GM23338 (cell line): Measurements from ENCODE around the gene SUB1. TPM values are rescaled to one million over a fixed set of nuclear protein-coding genes. Genes with fewer than 3 reads are reported as not detected.
A peak's percentile ranks its signal among the peaks of the same experiment; 100 is the strongest.

ENCODE experiments used
- ATAC-seq: fragments of 200-7000 bp; cut with Tn5 transposase; 3 replicates; pipeline ENCODE4 v1.9.1; 2020
- DNase-seq: peaks from one replicate; pipeline ENCODE4 v3.0.0-alpha.2; 2015; ENCODE audit warnings: low spot score
- H2AFZ ChIP-seq: fragments of 200-600 bp; sonication (generic); 2 replicates; pipeline ENCODE4 v1.8.0; 2016; ENCODE audit warnings: antibody characterized with exemption, mild to moderate bottlenecking, moderate library complexity
- H3F3A ChIP-seq: fragments of 200-600 bp; sonication (generic); replicated peaks from 2 replicates; pipeline ENCODE4 v1.8.0; 2017; ENCODE audit warnings: antibody characterized with exemption, mixed run types, low read depth
- H3K27ac ChIP-seq: fragments of 200-600 bp; sonication (generic); 2 replicates; pipeline ENCODE4 v1.6.1; 2016; ENCODE audit warnings: low read depth
- H3K27me3 ChIP-seq: fragments of 200-600 bp; sonication (generic); 2 replicates; pipeline ENCODE4 v1.8.0; 2016; ENCODE audit warnings: mild to moderate bottlenecking, mixed run types, moderate library complexity; ENCODE audit not compliant: insufficient read depth
- H3K36me3 ChIP-seq: fragments of 200-600 bp; sonication (generic); 2 replicates; pipeline ENCODE4 v1.8.0; 2016; ENCODE audit warnings: mild to moderate bottlenecking; ENCODE audit not compliant: insufficient read depth
- H3K4me1 ChIP-seq: fragments of 200-600 bp; sonication (generic); 2 replicates; pipeline ENCODE4 v1.8.0; 2016; ENCODE audit warnings: mild to moderate bottlenecking, moderate library complexity; ENCODE audit not compliant: insufficient read depth
- H3K4me2 ChIP-seq: fragments of 200-600 bp; sonication (generic); 2 replicates; pipeline ENCODE4 v1.7.1; 2017; ENCODE audit warnings: mixed run types
- H3K4me3 ChIP-seq: fragments of 200-600 bp; sonication (generic); 2 replicates; pipeline ENCODE4 v1.6.1; 2016; ENCODE audit warnings: mixed run types
- H3K79me2 ChIP-seq: fragments of 200-600 bp; sonication (generic); replicated peaks from 2 replicates; pipeline ENCODE4 v1.8.0; 2017; ENCODE audit warnings: mild to moderate bottlenecking; ENCODE audit not compliant: insufficient read depth
- H3K9me2 ChIP-seq: fragments of 200-600 bp; sonication (generic); 2 replicates; pipeline ENCODE4 v1.8.0; 2017; ENCODE audit not compliant: insufficient read depth
- H4K20me1 ChIP-seq: fragments of 200-600 bp; sonication (generic); replicated peaks from 2 replicates; pipeline ENCODE4 v1.8.0; 2017; ENCODE audit warnings: mild to moderate bottlenecking; ENCODE audit not compliant: insufficient read depth
- H3K27ac Mint-ChIP-seq: 2 replicates; pipeline ENCODE4 v1.8.0; 2020; ENCODE audit warnings: inconsistent platforms, mild to moderate bottlenecking, moderate library complexity, mixed read lengths
- H3K27me3 Mint-ChIP-seq: 3 replicates; pipeline ENCODE4 v1.8.0; 2022; ENCODE audit warnings: low read depth, mild to moderate bottlenecking, moderate library complexity, mixed read lengths, inconsistent platforms; ENCODE audit not compliant: insufficient read depth, poor library complexity
- H3K36me3 Mint-ChIP-seq: 3 replicates; pipeline ENCODE4 v1.8.0; 2021; ENCODE audit warnings: low read depth, mild to moderate bottlenecking, inconsistent platforms, moderate library complexity, mixed read lengths
- H3K4me1 Mint-ChIP-seq: 3 replicates; pipeline ENCODE4 v1.8.0; 2020; ENCODE audit warnings: mild to moderate bottlenecking, inconsistent platforms, mixed read lengths
- H3K4me3 Mint-ChIP-seq: 3 replicates; pipeline ENCODE4 v1.8.0; 2021; ENCODE audit warnings: moderate library complexity, mild to moderate bottlenecking, inconsistent platforms, mixed read lengths
- H3K9me3 Mint-ChIP-seq: 3 replicates; pipeline ENCODE4 v1.8.0; 2020; ENCODE audit warnings: moderate library complexity, mild to moderate bottlenecking, inconsistent platforms, mixed read lengths
- CREB1 ChIP-seq: fragments of 250-450 bp; sonication (Bioruptor Pico); IDR thresholded peaks from 2 replicates; pipeline ENCODE4 v1.5.0; 2020; ENCODE audit warnings: low read depth, mild to moderate bottlenecking, moderate library complexity
- EZH2 ChIP-seq: fragments of 200-600 bp; sonication (generic); IDR thresholded peaks from one replicate; pipeline ENCODE4 v1.8.0; 2017; ENCODE audit warnings: antibody characterized with exemption, mild to moderate bottlenecking, low read depth; ENCODE audit not compliant: unreplicated experiment
- EZH2phosphoT487 ChIP-seq: fragments of 200-600 bp; sonication (generic); IDR thresholded peaks from one replicate; pipeline ENCODE4 v1.8.1; 2018; ENCODE audit warnings: antibody characterized with exemption; ENCODE audit not compliant: unreplicated experiment
- NANOG ChIP-seq: IDR thresholded peaks from 2 replicates; pipeline ENCODE4 v1.6.1; 2016; ENCODE audit warnings: antibody characterized with exemption, borderline replicate concordance
- POLR2AphosphoS5 ChIP-seq: IDR thresholded peaks from 2 replicates; pipeline ENCODE4 v1.6.1; 2016; ENCODE audit warnings: antibody characterized with exemption, low read depth
- ZNF114 ChIP-seq: fragments of 250-450 bp; sonication (Bioruptor Pico); IDR thresholded peaks from 2 replicates; pipeline ENCODE4 v1.5.0; 2020; ENCODE audit warnings: mild to moderate bottlenecking, moderate library complexity
- ZNF331 ChIP-seq: fragments of 250-450 bp; sonication (Bioruptor Pico); IDR thresholded peaks from 2 replicates; pipeline ENCODE4 v1.5.0; 2020; ENCODE audit warnings: low read depth, mild to moderate bottlenecking, moderate library complexity
- polyA plus RNA-seq: library from polyadenylated mRNA; unstranded; fragments of >200 nt; fragmentation: Nextera tagmentation; extraction: Ambion mirVana; gene quantifications from 2 replicates; pipeline ENCODE4 v1.2.1, GENCODE V29; 2016
- total RNA-seq: library from RNA; depleted of rRNA; stranded (reverse); fragments of >200 nt; shearing (Covaris generic); gene quantifications from 2 replicates; pipeline ENCODE4 v1.2.3, GENCODE V29; 2014
- TF ChIP-seq, protein P1 (sequence below), 2 experiments: fragments of 200-600 bp in 1 of 2; sonication (generic) in 1 of 2; conservative IDR thresholded peaks; 2 replicates each; pipeline versions ENCODE4 v1.5.1 to v1.6.1; 2016 to 2017; ENCODE audit warnings: antibody characterized with exemption in 2 of 2, low read depth in 2 of 2, mild to moderate bottlenecking in 2 of 2, moderate library complexity in 1 of 2
- TF ChIP-seq, protein P2 (sequence below): fragments of 250-450 bp; sonication (Bioruptor Pico); IDR thresholded peaks from 2 replicates; pipeline ENCODE4 v1.5.0; 2020; ENCODE audit warnings: mild to moderate bottlenecking, moderate library complexity

The SUB1 gene
- total and polyA plus RNA-seq, 2 experiments from 2014 or later: 365 to 1,041 TPM

DNA sequence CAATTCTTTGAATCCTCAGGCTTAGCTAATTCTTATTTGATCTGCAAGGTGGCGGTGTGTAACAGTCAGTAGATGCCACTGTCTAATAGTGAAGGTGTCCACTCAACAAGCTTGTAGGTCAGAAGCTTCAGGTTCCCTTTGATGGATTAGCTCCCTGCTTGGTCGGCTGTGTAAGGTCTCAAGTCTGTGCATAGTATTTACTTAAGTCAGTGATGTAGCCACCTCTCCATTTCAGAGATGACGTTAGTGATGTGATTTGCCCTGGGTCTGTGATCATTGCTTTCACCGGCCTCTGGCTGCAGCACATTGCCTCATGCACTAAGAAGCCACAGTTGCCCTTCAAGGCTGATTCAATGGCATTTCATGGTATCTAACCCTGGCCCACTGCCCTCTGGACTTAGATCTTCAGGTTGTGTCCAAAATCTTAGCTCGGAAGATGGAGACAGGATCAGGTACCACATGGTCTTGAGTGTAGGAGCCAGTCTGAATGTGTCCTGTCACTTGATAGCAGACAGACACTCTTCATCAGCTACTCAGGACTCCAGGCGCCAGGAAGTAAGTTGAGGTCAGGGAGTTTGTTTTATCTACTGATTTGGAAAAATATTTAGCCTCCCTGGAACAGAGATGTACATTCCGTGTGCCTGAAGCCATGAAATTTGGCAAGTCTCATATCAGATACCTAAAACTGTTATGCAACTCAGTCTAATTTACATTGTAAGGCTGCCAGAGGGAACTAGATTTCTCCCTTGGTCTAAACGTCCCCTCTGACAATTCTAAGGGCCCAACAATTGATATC is 42.9 kb downstream of the SUB1 start:
- Mint-ChIP-seq H3K4me1 (peaks cover 13% of the 10 kb centered on the region), H3K4me3 (no peak overlapping the region), H3K9me3 (no peaks in the 10 kb centered on the region), H3K36me3 (no peaks in the 10 kb centered on the region), H3K27me3 (peaks cover 6% of the 10 kb centered on the region), H3K27ac (no peak overlapping the region)
- Histone ChIP-seq H3K27ac (no peak overlapping the region), H3K4me1 (no peaks in the 10 kb centered on the region), H3K4me2 (no peak overlapping the region), H3K27me3 (no peaks in the 10 kb centered on the region), H4K20me1 (no peaks in the 10 kb centered on the region), H3K4me3 (no peak overlapping the region), H2AFZ (0 out of 2 replicates have a peak overlapping the region, but pooled peaks have one; percentile 47), H3K9me2 (no peaks in the 10 kb centered on the region), H3K36me3 (no peaks in the 10 kb centered on the region), H3F3A (no peaks in the 10 kb centered on the region), H3K79me2 (no peaks in the 10 kb centered on the region)
- TF ChIP-seq CREB1 (CRISPR knock-in tag) (no peak), ZNF114 (CRISPR knock-in tag) (no peak)
- TF ChIP-seq, protein P1, sequence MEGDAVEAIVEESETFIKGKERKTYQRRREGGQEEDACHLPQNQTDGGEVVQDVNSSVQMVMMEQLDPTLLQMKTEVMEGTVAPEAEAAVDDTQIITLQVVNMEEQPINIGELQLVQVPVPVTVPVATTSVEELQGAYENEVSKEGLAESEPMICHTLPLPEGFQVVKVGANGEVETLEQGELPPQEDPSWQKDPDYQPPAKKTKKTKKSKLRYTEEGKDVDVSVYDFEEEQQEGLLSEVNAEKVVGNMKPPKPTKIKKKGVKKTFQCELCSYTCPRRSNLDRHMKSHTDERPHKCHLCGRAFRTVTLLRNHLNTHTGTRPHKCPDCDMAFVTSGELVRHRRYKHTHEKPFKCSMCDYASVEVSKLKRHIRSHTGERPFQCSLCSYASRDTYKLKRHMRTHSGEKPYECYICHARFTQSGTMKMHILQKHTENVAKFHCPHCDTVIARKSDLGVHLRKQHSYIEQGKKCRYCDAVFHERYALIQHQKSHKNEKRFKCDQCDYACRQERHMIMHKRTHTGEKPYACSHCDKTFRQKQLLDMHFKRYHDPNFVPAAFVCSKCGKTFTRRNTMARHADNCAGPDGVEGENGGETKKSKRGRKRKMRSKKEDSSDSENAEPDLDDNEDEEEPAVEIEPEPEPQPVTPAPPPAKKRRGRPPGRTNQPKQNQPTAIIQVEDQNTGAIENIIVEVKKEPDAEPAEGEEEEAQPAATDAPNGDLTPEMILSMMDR (conservative IDR thresholded peaks at IDR 0.05; ENCODE audit: low read depth in 2 of 2): 0 out of 4 replicates have a peak, but pooled peaks of 1 of the 2 experiments have one; percentile 6
- ATAC-seq (no peak), DNase-seq (no peak)

DNA sequence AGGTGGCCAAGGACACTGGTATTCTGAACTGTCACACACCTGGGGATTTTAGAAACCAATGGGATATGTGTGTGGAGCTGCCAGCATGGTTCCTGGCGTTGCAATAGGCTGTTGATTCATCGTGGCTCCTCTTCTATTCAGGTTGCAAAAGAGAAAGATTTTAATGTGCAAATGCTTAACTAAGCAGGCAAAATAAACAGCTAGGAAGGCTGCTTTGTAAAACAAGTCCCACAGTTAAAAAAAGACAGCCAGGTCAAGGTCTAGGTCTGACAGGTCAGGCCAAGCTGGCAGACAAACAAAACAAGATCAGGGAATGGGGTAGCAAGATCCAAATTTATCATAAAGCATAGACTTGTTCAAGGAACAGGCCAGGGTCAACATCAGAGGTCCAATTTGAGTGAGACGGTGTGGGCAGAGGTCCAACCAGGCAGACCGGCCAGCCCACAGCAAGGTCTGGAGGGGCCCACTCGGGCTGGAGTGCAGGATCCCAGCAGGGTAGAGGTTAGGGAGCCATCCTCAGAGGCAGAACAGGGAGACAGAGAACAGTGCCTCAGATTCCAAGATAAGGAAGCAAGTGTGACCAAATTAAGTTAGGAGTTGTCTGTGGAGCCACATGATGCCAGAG is 45.6 kb downstream of the SUB1 start:
- H2AFZ ChIP-seq: no peak overlapping the region
- peaks cover 5% of the 10 kb centered on the region for H3K27me3 Mint-ChIP-seq
- H3K27me3 ChIP-seq: no peaks in the 10 kb centered on the region
- H3K27ac Mint-ChIP-seq: no peak overlapping the region
- H3K4me3 Mint-ChIP-seq: no peak overlapping the region
- no peak overlapping the region for H3K4me3 ChIP-seq
- ATAC-seq (no peak), DNase-seq (no peak)
- no peaks in the 10 kb centered on the region for H3K4me1 ChIP-seq
- H3K36me3 ChIP-seq: no peaks in the 10 kb centered on the region
- no peaks in the 10 kb centered on the region for H3K9me2 ChIP-seq
- no peaks in the 10 kb centered on the region for H3K9me3 Mint-ChIP-seq
- H3F3A ChIP-seq: no peaks in the 10 kb centered on the region
- no peaks in the 10 kb centered on the region for H3K79me2 ChIP-seq
- H3K4me2 ChIP-seq: no peak overlapping the region
- H3K27ac ChIP-seq: no peak overlapping the region
- no peaks in the 10 kb centered on the region for H3K36me3 Mint-ChIP-seq
- no peaks in the 10 kb centered on the region for H4K20me1 ChIP-seq
- H3K4me1 Mint-ChIP-seq: peaks cover 13% of the 10 kb centered on the region
- no peak for TF ChIP-seq ZNF331 (CRISPR knock-in tag)
- TF ChIP-seq, protein P1 (conservative IDR thresholded peaks at IDR 0.05; ENCODE audit: low read depth in 2 of 2): no peak
- TF ChIP-seq POLR2AphosphoS5: no peak
- TF ChIP-seq EZH2: no peak
- no peak for TF ChIP-seq CREB1 (CRISPR knock-in tag)
- TF ChIP-seq NANOG: no peak
- TF ChIP-seq ZNF114 (CRISPR knock-in tag): no peak
- no peak for TF ChIP-seq EZH2phosphoT487
- TF ChIP-seq, protein P2, sequence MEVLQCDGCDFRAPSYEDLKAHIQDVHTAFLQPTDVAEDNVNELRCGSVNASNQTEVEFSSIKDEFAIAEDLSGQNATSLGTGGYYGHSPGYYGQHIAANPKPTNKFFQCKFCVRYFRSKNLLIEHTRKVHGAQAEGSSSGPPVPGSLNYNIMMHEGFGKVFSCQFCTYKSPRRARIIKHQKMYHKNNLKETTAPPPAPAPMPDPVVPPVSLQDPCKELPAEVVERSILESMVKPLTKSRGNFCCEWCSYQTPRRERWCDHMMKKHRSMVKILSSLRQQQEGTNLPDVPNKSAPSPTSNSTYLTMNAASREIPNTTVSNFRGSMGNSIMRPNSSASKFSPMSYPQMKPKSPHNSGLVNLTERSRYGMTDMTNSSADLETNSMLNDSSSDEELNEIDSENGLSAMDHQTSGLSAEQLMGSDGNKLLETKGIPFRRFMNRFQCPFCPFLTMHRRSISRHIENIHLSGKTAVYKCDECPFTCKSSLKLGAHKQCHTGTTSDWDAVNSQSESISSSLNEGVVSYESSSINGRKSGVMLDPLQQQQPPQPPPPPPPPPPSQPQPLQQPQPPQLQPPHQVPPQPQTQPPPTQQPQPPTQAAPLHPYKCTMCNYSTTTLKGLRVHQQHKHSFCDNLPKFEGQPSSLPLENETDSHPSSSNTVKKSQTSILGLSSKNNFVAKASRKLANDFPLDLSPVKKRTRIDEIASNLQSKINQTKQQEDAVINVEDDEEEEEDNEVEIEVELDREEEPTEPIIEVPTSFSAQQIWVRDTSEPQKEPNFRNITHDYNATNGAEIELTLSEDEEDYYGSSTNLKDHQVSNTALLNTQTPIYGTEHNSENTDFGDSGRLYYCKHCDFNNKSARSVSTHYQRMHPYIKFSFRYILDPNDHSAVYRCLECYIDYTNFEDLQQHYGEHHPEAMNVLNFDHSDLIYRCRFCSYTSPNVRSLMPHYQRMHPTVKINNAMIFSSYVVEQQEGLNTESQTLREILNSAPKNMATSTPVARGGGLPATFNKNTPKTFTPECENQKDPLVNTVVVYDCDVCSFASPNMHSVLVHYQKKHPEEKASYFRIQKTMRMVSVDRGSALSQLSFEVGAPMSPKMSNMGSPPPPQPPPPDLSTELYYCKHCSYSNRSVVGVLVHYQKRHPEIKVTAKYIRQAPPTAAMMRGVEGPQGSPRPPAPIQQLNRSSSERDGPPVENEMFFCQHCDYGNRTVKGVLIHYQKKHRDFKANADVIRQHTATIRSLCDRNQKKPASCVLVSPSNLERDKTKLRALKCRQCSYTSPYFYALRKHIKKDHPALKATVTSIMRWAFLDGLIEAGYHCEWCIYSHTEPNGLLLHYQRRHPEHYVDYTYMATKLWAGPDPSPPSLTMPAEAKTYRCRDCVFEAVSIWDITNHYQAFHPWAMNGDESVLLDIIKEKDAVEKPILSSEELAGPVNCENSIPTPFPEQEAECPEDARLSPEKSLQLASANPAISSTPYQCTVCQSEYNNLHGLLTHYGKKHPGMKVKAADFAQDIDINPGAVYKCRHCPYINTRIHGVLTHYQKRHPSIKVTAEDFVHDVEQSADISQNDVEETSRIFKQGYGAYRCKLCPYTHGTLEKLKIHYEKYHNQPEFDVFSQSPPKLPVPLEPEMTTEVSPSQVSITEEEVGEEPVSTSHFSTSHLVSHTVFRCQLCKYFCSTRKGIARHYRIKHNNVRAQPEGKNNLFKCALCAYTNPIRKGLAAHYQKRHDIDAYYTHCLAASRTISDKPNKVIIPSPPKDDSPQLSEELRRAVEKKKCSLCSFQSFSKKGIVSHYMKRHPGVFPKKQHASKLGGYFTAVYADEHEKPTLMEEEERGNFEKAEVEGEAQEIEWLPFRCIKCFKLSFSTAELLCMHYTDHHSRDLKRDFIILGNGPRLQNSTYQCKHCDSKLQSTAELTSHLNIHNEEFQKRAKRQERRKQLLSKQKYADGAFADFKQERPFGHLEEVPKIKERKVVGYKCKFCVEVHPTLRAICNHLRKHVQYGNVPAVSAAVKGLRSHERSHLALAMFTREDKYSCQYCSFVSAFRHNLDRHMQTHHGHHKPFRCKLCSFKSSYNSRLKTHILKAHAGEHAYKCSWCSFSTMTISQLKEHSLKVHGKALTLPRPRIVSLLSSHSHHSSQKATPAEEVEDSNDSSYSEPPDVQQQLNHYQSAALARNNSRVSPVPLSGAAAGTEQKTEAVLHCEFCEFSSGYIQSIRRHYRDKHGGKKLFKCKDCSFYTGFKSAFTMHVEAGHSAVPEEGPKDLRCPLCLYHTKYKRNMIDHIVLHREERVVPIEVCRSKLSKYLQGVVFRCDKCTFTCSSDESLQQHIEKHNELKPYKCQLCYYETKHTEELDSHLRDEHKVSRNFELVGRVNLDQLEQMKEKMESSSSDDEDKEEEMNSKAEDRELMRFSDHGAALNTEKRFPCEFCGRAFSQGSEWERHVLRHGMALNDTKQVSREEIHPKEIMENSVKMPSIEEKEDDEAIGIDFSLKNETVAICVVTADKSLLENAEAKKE (CRISPR knock-in tag): no peak
